ENCODE results near the gene RNF144A. TPM values are rescaled to one million over a fixed set of nuclear protein-coding genes. Genes with fewer than 3 reads are reported as not detected.

Gene RNF144A
- total and polyA plus RNA-seq, 2 of the 13 experiments (the other 11 are each of a cell fraction or from before 2014, with no cell fraction given) = 13.9 to 16.5 TPM

DNA sequence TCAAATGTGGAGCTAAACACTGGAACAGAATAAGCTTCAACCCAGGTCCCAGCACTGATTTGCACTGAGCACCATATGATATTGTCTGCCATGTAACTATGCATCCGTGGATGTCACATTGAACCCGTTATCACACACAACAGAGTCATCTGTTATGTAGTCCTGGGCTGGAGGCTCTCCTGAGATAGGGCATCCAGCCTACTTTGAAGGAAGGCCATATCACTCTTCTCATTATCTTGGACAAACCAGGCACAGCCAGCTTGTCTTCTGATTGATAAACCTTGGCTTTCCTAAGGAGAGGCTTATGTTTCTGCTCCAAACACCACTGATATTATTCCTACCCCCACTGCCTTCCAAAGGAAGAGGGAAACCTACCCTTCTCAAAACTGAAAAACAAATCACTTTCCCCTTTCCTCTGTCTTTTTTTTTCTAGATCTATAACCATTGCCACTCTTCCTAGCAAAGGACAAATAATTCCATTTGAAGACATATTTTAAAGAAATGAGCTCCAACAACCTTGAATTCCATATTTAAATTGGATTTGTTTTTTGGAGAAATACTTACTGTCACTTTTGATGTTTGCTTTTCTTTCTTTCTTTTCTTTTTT lies 23.2 kb upstream of the RNF144A start:
- no peak overlapping the region for H2AFZ ChIP-seq (ENCODE audit: low read length)
- TF ChIP-seq ZNF766 (CRISPR knock-in tag; IDR thresholded peaks at IDR 0.05; ENCODE audit: borderline replicate concordance) = no peak
- H3K9ac ChIP-seq (ENCODE audit: insufficient read depth, low read depth, low read length) = no peak overlapping the region
- intact Hi-C loops (cut with micrococcal nuclease; ENCODE audit: unreplicated experiment) (no loop called here), in situ Hi-C loops (cut with HindIII; ENCODE audit: extremely low pct_ligation_motif_present, low pct_unique_long_range_greater_than_20kb) (no loop called here)
- H3K9me3 ChIP-seq (ENCODE audit: low read length) = no peaks in the 10 kb centered on the region
- DNase-seq (ENCODE audit: low spot score) (no peak), FAIRE-seq (no peak), ATAC-seq (no peak)
- H3K4me2 ChIP-seq (ENCODE audit: low read depth, low read length) = no peak overlapping the region
- ChIA-PET CTCF (ENCODE audit: low intra/inter-chr PET ratio, low total read pairs) (no interaction called here), POLR2A (no interaction called here)
- no peak overlapping the region for H3K27ac ChIP-seq (ENCODE audit: extremely low read length, insufficient read depth, low read length)
- H3K79me2 ChIP-seq (ENCODE audit: insufficient read depth, low read length) = no peaks in the 10 kb centered on the region
- no TSS peak for BruUV-seq (replicated peaks)
- WGBS (ENCODE audit: low lambda C conversion rate) = 0% methylated on average over 2 of the region's 2 CpGs
- H3K36me3 ChIP-seq (replicated peaks in 1 of 2; ENCODE audit: control insufficient read depth in 1 of 2, insufficient read depth in 2 of 2, low read length in 2 of 2) = no peaks in the 10 kb centered on the region
- H3K4me3 ChIP-seq (replicated peaks in 1 of 3; ENCODE audit: insufficient read depth in 1 of 3, low read depth in 2 of 3, low read length in 3 of 3) = no peak overlapping the region
- H3K27me3 ChIP-seq (ENCODE audit: control insufficient read depth in 1 of 2, insufficient read depth in 2 of 2, low read length in 2 of 2) = 0 out of 5 replicates have a peak, but pooled peaks cover 0 to 4% of the 10 kb centered on the region in 2 experiments
- H4K20me1 ChIP-seq (ENCODE audit: insufficient read depth, low read length) = no peaks in the 10 kb centered on the region
- no peaks in the 10 kb centered on the region for H3K4me1 ChIP-seq (ENCODE audit: insufficient read depth, low read length)

DNA sequence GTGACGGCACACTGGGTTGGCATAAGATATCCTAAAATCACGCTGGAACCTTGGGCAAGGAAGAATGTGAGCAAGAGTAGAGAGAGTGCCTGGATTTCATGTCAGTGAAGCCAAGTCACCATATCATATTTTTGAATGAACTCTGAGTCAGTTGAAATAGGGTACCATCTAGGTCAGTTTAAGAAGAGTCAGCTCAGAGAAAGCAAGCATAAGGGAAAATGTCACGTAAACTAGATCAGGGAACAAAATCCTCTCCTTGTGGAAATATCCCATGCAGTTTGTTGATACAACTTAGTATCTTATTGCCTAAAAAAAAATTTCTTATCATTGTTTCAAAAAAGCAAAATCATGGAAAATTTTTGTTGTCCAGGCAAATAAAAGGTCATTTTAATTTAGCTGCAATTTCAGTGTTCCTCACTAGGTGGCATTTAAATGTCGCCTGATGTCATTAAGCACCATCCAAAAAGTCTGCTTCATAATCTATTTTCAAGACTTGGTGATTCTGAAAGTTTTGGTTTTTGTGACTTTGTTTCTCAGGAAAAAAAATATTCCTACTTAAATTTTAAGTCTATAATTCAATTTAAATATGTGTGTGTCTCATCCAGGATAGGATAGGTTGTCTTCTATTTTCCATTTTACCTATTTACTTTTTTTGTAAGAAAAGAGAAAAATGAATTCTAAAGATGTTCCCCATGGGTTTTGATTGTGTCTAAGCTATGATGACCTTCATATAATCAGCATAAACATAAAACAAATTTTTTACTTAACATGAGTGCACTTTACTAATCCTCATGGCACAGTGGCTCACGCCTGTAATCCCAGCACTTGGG lies 20.1 kb upstream of the RNF144A start:
- Histone ChIP-seq H3K27me3 (ENCODE audit: control insufficient read depth in 1 of 2, insufficient read depth in 2 of 2, low read length in 2 of 2) (no peaks in the 10 kb centered on the region), H3K4me2 (ENCODE audit: low read depth, low read length) (no peak overlapping the region), H3K4me1 (ENCODE audit: insufficient read depth, low read length) (no peaks in the 10 kb centered on the region), H3K36me3 (replicated peaks in 1 of 2; ENCODE audit: control insufficient read depth in 1 of 2, insufficient read depth in 2 of 2, low read length in 2 of 2) (no peaks in the 10 kb centered on the region), H2AFZ (ENCODE audit: low read length) (no peak overlapping the region), H3K9me3 (ENCODE audit: low read length) (no peaks in the 10 kb centered on the region), H3K4me3 (replicated peaks in 1 of 3; ENCODE audit: insufficient read depth in 1 of 3, low read depth in 2 of 3, low read length in 3 of 3) (no peak overlapping the region), H3K27ac (ENCODE audit: extremely low read length, insufficient read depth, low read length) (no peak overlapping the region), H3K9ac (ENCODE audit: insufficient read depth, low read depth, low read length) (no peak overlapping the region), H3K79me2 (ENCODE audit: insufficient read depth, low read length) (no peaks in the 10 kb centered on the region), H4K20me1 (ENCODE audit: insufficient read depth, low read length) (no peaks in the 10 kb centered on the region)
- POLR2A ChIA-PET = no interaction called here
- WGBS (ENCODE audit: low lambda C conversion rate) = 34% methylated on average over 5 of the region's 5 CpGs
- CTCF ChIA-PET (ENCODE audit: low intra/inter-chr PET ratio, low total read pairs) = interaction anchor here (0.8 to 2.9 kb wide), 9 partner anchors 19 to 187 kb away, joined by 3 to 31 read pairs (median 5); no protein-coding TSS in a partner anchor
- FAIRE-seq (peak; percentile 80), DNase-seq (ENCODE audit: low spot score) (peak; percentile 41), ATAC-seq (peak; percentile 56)
- intact Hi-C loops (cut with micrococcal nuclease; ENCODE audit: unreplicated experiment) = loop anchor here (1.0 to 2.0 kb wide), 4 partner anchors 71 to 187 kb away; no protein-coding TSS in a partner anchor
- in situ Hi-C loops (cut with HindIII; ENCODE audit: extremely low pct_ligation_motif_present, low pct_unique_long_range_greater_than_20kb) = no loop called here
- BruUV-seq (replicated peaks) = no TSS peak
- TF ChIP-seq GATAD2A (CRISPR knock-in tag; IDR thresholded peaks at IDR 0.05) = 0 out of 2 replicates have a peak, but pooled peaks have one; percentile 9
- TF ChIP-seq MAFF (IDR thresholded peaks at IDR 0.05; ENCODE audit: low read depth, low read length) = peak; percentile 66
- TF ChIP-seq, protein P1, sequence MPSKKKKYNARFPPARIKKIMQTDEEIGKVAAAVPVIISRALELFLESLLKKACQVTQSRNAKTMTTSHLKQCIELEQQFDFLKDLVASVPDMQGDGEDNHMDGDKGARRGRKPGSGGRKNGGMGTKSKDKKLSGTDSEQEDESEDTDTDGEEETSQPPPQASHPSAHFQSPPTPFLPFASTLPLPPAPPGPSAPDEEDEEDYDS (CRISPR knock-in tag; IDR thresholded peaks at IDR 0.05) = no peak
- no peak for TF ChIP-seq CHD2 (IDR thresholded peaks at IDR 0.05; ENCODE audit: low read depth, low read length)
- TF ChIP-seq, protein P2, sequence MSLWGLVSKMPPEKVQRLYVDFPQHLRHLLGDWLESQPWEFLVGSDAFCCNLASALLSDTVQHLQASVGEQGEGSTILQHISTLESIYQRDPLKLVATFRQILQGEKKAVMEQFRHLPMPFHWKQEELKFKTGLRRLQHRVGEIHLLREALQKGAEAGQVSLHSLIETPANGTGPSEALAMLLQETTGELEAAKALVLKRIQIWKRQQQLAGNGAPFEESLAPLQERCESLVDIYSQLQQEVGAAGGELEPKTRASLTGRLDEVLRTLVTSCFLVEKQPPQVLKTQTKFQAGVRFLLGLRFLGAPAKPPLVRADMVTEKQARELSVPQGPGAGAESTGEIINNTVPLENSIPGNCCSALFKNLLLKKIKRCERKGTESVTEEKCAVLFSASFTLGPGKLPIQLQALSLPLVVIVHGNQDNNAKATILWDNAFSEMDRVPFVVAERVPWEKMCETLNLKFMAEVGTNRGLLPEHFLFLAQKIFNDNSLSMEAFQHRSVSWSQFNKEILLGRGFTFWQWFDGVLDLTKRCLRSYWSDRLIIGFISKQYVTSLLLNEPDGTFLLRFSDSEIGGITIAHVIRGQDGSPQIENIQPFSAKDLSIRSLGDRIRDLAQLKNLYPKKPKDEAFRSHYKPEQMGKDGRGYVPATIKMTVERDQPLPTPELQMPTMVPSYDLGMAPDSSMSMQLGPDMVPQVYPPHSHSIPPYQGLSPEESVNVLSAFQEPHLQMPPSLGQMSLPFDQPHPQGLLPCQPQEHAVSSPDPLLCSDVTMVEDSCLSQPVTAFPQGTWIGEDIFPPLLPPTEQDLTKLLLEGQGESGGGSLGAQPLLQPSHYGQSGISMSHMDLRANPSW (CRISPR knock-in tag; IDR thresholded peaks at IDR 0.05; ENCODE audit: borderline replicate concordance) = no peak
- TF ChIP-seq, protein P3, sequence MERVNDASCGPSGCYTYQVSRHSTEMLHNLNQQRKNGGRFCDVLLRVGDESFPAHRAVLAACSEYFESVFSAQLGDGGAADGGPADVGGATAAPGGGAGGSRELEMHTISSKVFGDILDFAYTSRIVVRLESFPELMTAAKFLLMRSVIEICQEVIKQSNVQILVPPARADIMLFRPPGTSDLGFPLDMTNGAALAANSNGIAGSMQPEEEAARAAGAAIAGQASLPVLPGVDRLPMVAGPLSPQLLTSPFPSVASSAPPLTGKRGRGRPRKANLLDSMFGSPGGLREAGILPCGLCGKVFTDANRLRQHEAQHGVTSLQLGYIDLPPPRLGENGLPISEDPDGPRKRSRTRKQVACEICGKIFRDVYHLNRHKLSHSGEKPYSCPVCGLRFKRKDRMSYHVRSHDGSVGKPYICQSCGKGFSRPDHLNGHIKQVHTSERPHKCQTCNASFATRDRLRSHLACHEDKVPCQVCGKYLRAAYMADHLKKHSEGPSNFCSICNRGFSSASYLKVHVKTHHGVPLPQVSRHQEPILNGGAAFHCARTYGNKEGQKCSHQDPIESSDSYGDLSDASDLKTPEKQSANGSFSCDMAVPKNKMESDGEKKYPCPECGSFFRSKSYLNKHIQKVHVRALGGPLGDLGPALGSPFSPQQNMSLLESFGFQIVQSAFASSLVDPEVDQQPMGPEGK (CRISPR knock-in tag; IDR thresholded peaks at IDR 0.05) = no peak
- TF ChIP-seq, protein P4, sequence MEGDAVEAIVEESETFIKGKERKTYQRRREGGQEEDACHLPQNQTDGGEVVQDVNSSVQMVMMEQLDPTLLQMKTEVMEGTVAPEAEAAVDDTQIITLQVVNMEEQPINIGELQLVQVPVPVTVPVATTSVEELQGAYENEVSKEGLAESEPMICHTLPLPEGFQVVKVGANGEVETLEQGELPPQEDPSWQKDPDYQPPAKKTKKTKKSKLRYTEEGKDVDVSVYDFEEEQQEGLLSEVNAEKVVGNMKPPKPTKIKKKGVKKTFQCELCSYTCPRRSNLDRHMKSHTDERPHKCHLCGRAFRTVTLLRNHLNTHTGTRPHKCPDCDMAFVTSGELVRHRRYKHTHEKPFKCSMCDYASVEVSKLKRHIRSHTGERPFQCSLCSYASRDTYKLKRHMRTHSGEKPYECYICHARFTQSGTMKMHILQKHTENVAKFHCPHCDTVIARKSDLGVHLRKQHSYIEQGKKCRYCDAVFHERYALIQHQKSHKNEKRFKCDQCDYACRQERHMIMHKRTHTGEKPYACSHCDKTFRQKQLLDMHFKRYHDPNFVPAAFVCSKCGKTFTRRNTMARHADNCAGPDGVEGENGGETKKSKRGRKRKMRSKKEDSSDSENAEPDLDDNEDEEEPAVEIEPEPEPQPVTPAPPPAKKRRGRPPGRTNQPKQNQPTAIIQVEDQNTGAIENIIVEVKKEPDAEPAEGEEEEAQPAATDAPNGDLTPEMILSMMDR (CRISPR knock-in tag; IDR thresholded peaks at IDR 0.05) = peak; percentile 73
- TF ChIP-seq STAG1 (CRISPR knock-in tag; IDR thresholded peaks at IDR 0.05) = peak; percentile 88

All from HepG2 (cell line).